ENCODE measurements around the gene KIF1B.

- TF ChIP-seq, protein P1, sequence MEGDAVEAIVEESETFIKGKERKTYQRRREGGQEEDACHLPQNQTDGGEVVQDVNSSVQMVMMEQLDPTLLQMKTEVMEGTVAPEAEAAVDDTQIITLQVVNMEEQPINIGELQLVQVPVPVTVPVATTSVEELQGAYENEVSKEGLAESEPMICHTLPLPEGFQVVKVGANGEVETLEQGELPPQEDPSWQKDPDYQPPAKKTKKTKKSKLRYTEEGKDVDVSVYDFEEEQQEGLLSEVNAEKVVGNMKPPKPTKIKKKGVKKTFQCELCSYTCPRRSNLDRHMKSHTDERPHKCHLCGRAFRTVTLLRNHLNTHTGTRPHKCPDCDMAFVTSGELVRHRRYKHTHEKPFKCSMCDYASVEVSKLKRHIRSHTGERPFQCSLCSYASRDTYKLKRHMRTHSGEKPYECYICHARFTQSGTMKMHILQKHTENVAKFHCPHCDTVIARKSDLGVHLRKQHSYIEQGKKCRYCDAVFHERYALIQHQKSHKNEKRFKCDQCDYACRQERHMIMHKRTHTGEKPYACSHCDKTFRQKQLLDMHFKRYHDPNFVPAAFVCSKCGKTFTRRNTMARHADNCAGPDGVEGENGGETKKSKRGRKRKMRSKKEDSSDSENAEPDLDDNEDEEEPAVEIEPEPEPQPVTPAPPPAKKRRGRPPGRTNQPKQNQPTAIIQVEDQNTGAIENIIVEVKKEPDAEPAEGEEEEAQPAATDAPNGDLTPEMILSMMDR (IDR thresholded peaks at IDR 0.05): no peak
- no peak for TF ChIP-seq POLR2AphosphoS5 (IDR thresholded peaks at IDR 0.05)
These were observed 55.5 kb downstream of the KIF1B start for GRCh38 chr1:10265900-10266299.

Data from upper lobe of left lung (tissue), 4 donors.